WI38 (cell line): ENCODE data around the gene TIGD3.

Experiments
- H3K4me3 ChIP-seq: 2 replicates; pipeline ENCODE4 v1.5.1; 2011; ENCODE audit warnings: low read depth, mild to moderate bottlenecking, control low read depth, low read length
- CTCF ChIP-seq: IDR thresholded peaks from 2 replicates; pipeline ENCODE4 v1.5.1; 2012; ENCODE audit warnings: low read depth, mild to moderate bottlenecking, control low read depth, low read length

TIGD3 gene

GRCh38 chr11:65310736-65311135 lies 43.8 kb upstream of the TIGD3 start:
- no peak overlapping the region for H3K4me3 ChIP-seq
- TF ChIP-seq CTCF = no peak

- TF ChIP-seq CTCF = no peak
These were observed 43.3 kb upstream of the TIGD3 start for GRCh38 chr11:65311170-65311678.

GRCh38 chr11:65314501-65315203 lies 39.9 kb upstream of the TIGD3 start, which contains the start of gene CDC42EP2:
Gene CDC42EP2, plus strand, starts transcription at chr11:65314866. Its CDS starts 6,033 bp downstream, at chr11:65320899.
- no peak for TF ChIP-seq CTCF

More at GRCh38 chr11:65311170-65311678, 43.3 kb upstream of the TIGD3 start:
- no peak overlapping the region for H3K4me3 ChIP-seq

GRCh38 chr11:65315204-65315865 lies 39.2 kb upstream of the TIGD3 start:
- peak; percentile 86 for TF ChIP-seq CTCF
- H3K4me3 ChIP-seq = peak overlapping the region; percentile 93

More at GRCh38 chr11:65314501-65315203, 39.9 kb upstream of the TIGD3 start, which contains the start of gene CDC42EP2:
- H3K4me3 ChIP-seq = peak within 1 kb of the TSS; percentile 93

GRCh38 chr11:65315866-65316226 lies 38.7 kb upstream of the TIGD3 start:
- TF ChIP-seq CTCF = no peak

GRCh38 chr11:65316227-65317024 lies 38.1 kb upstream of the TIGD3 start:
- TF ChIP-seq CTCF = no peak
- H3K4me3 ChIP-seq = peak overlapping the region; percentile 93

More at GRCh38 chr11:65315866-65316226, 38.7 kb upstream of the TIGD3 start:
- H3K4me3 ChIP-seq = peak overlapping the region; percentile 93
